ENCODE data around the gene HSD3B1.
"Not testable (repeated sequence)": the region's sequence is repeated elsewhere in the genome, so short reads cannot be mapped to it uniquely, and the experiment has no call there.

The HSD3B1 gene

DNA sequence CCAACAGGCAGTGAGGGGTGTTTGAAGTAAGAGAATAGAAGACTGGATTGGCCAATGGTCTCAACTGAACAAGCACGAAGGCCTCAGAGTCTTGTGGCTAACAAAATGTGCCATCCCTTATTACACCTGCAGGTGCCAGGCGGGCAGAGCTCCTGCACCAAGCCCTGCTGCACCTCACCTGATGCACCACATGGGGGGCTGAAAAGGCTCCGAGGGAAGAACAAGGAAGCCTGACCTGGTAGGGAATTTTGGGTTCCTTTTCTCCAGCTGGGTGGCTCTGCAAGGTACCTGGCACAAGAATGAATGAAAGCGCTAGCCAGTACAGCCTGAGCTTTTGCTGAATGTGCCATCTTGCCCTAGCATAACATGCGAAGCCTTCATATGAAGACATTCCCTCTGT is 9.7 kb downstream of the HSD3B1 start:
- peak; percentile 7 for DNase-seq (ENCODE audit: low read depth)
- peak; percentile 31 for TF ChIP-seq CTCF (IDR thresholded peaks at IDR 0.05; ENCODE audit: insufficient read depth, low read depth, low read length, missing control alignments)
- no peak overlapping the region for H3K4me3 ChIP-seq (ENCODE audit: low read length)

DNA sequence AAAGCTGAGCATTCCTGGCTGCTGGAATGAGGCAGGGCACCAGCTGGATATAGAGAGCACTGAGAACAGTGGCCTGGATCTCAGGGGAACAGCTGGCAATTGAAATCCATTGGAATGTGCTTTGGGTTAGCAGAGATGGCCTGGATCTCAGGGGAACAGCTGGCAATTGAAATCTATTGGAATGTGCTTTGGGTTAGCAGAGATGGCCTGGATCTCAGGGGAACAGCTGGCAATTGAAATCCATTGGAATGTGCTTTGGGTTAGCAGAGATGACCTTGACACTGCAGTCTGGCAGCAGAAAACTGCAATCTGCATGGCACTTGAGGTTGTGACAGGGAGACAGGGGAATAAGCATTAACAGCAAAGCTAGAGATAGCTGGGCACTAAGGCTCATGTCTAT is 10.7 kb downstream of the HSD3B1 start:
- not testable (repeated sequence) for H3K4me3 ChIP-seq (ENCODE audit: low read length); DNase-seq (ENCODE audit: low read depth)

GRCh38 chr1:119531606-119532323 is 24.8 kb downstream of the HSD3B1 start:
- DNase-seq (ENCODE audit: low read depth): no peak
- no peak for TF ChIP-seq CTCF (IDR thresholded peaks at IDR 0.05; ENCODE audit: insufficient read depth, low read depth, low read length, missing control alignments)
- H3K4me3 ChIP-seq (ENCODE audit: low read length): no peak overlapping the region

GRCh38 chr1:119532324-119532910 is 25.4 kb downstream of the HSD3B1 start:
- TF ChIP-seq CTCF (IDR thresholded peaks at IDR 0.05; ENCODE audit: insufficient read depth, low read depth, low read length, missing control alignments): no peak
- no peak for DNase-seq (ENCODE audit: low read depth)
- H3K4me3 ChIP-seq (ENCODE audit: low read length): no peak overlapping the region

GRCh38 chr1:119535381-119535780 is 28.4 kb downstream of the HSD3B1 start:
- no peak overlapping the region for H3K4me3 ChIP-seq (ENCODE audit: low read length)
- no peak for TF ChIP-seq CTCF (IDR thresholded peaks at IDR 0.05; ENCODE audit: insufficient read depth, low read depth, low read length, missing control alignments)
- no peak for DNase-seq (ENCODE audit: low read depth)

GRCh38 chr1:119537966-119538365 is 31.0 kb downstream of the HSD3B1 start:
- TF ChIP-seq CTCF (IDR thresholded peaks at IDR 0.05; ENCODE audit: insufficient read depth, low read depth, low read length, missing control alignments): no peak
- H3K4me3 ChIP-seq (ENCODE audit: low read length): no peak overlapping the region
- DNase-seq (ENCODE audit: low read depth): no peak

- DNase-seq (ENCODE audit: low read depth): no peak
- H3K4me3 ChIP-seq (ENCODE audit: low read length): no peak overlapping the region
- TF ChIP-seq CTCF (IDR thresholded peaks at IDR 0.05; ENCODE audit: insufficient read depth, low read depth, low read length, missing control alignments): no peak
Observed at GRCh38 chr1:119539636-119540035, 32.6 kb downstream of the HSD3B1 start.

Data from epithelial cell of esophagus (primary cell).